ENCODE measurements around the gene UBE2I. TPM values are rescaled to one million over a fixed set of nuclear protein-coding genes. Genes with fewer than 3 reads are reported as not detected.

The UBE2I gene
- total and polyA plus RNA-seq, 2 of the 4 experiments (the other 2 are of a cell fraction) = 30.8 to 140 TPM

DNA sequence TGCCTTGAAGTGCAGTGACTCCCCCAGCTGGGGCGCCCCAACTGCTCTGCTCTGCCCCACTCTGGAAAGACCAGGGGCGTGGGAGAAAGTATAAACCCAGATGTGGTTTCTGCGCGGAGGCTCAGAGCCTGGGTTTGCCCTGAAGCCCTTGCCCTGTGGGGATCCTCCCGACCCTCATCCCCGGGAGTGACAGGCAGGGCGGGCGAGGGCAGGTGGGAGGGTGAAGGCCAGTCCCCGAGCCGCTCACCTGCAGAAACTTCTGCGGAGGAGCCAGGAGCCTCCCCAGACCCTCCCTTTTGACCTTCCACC lies 49.7 kb upstream of the UBE2I start:
- intact Hi-C loops (cut with micrococcal nuclease) = no loop called here
- no peaks in the 10 kb centered on the region for H3K36me3 ChIP-seq (ENCODE audit: control insufficient read depth, insufficient read depth, low read length)
- no peak overlapping the region for H2BK5ac ChIP-seq (ENCODE audit: low read depth, low read length, poor library complexity, severe bottlenecking)
- no peak overlapping the region for H2AFZ ChIP-seq (replicated peaks; ENCODE audit: low read length, poor library complexity)
- H4K5ac ChIP-seq (ENCODE audit: low read depth, low read length) = no peak overlapping the region
- no peak for TF ChIP-seq RFX5 (IDR thresholded peaks at IDR 0.05; ENCODE audit: low read depth, low read length)
- TF ChIP-seq, protein P1, sequence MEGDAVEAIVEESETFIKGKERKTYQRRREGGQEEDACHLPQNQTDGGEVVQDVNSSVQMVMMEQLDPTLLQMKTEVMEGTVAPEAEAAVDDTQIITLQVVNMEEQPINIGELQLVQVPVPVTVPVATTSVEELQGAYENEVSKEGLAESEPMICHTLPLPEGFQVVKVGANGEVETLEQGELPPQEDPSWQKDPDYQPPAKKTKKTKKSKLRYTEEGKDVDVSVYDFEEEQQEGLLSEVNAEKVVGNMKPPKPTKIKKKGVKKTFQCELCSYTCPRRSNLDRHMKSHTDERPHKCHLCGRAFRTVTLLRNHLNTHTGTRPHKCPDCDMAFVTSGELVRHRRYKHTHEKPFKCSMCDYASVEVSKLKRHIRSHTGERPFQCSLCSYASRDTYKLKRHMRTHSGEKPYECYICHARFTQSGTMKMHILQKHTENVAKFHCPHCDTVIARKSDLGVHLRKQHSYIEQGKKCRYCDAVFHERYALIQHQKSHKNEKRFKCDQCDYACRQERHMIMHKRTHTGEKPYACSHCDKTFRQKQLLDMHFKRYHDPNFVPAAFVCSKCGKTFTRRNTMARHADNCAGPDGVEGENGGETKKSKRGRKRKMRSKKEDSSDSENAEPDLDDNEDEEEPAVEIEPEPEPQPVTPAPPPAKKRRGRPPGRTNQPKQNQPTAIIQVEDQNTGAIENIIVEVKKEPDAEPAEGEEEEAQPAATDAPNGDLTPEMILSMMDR (conservative IDR thresholded peaks at IDR 0.05; ENCODE audit: low read depth, low read length) = no peak
- TF ChIP-seq MAFK (IDR thresholded peaks at IDR 0.05; ENCODE audit: low read depth, low read length) = no peak
- no peak for TF ChIP-seq BHLHE40 (IDR thresholded peaks at IDR 0.05; ENCODE audit: low read depth, low read length)
- no peak for TF ChIP-seq SMC3 (IDR thresholded peaks at IDR 0.05; ENCODE audit: low read depth, low read length)
- no peak overlapping the region for H3K56ac ChIP-seq (ENCODE audit: extremely low read depth, insufficient read depth, low read length)
- H2BK20ac ChIP-seq (ENCODE audit: low read depth, low read length) = no peak overlapping the region
- dilution Hi-C loops (cut with HindIII; ENCODE audit: low sequenced_read_pairs, unreplicated experiment) = no loop called here
- H3K23ac ChIP-seq (ENCODE audit: low read depth, low read length) = no peak overlapping the region
- no peak overlapping the region for H2BK15ac ChIP-seq (ENCODE audit: low read depth, low read length)
- H4K20me1 ChIP-seq (ENCODE audit: insufficient read depth, low read length) = no peaks in the 10 kb centered on the region; the same call in 1 of the 2 replicates
- ATAC-seq (ENCODE audit: low read depth) = no peak
- H3K4me2 ChIP-seq (ENCODE audit: low read depth, low read length) = no peak overlapping the region
- in situ Hi-C loops (cut with MboI; ENCODE audit: low sequenced_read_pairs) = no loop called here
- no peak overlapping the region for H3K9ac ChIP-seq (ENCODE audit: low read depth, low read length)
- no peak overlapping the region for H3K4me3 ChIP-seq (ENCODE audit: insufficient read depth, low read depth, low read length)
- no CpG with 5 or more reads among the region's 11 CpGs for WGBS, 2 experiments (ENCODE audit: extremely low coverage in 2 of 2, insufficient read length in 1 of 2)
- H3K4ac ChIP-seq (ENCODE audit: low read depth, low read length) = no peak overlapping the region
- no peak overlapping the region for H3K18ac ChIP-seq (ENCODE audit: low read depth, low read length)
- H3K27ac ChIP-seq (ENCODE audit: insufficient read depth, low read length) = no peak overlapping the region
- H3K9me3 ChIP-seq (ENCODE audit: control insufficient read depth, insufficient read depth, low read length) = no peaks in the 10 kb centered on the region
- H3K27me3 ChIP-seq (ENCODE audit: control insufficient read depth, insufficient read depth, low read length) = peaks cover 38% of the 10 kb centered on the region
- no peak overlapping the region for H3K14ac ChIP-seq (replicated peaks; ENCODE audit: low read depth, low read length)
- ChIA-PET CTCF (no interaction called here), POLR2A (ENCODE audit: unreplicated experiment) (no interaction called here)
- no peak overlapping the region for H4K91ac ChIP-seq (ENCODE audit: insufficient read depth, low read depth, low read length)
- no peak overlapping the region for H4K8ac ChIP-seq (ENCODE audit: low read depth in 2 of 2, low read length in 2 of 2)
- H2AK9ac ChIP-seq (replicated peaks; ENCODE audit: low read depth, low read length, poor library complexity) = no peak overlapping the region
- H3K4me1 ChIP-seq (ENCODE audit: control insufficient read depth, insufficient read depth, low read length) = no peaks in the 10 kb centered on the region
- H3K9me1 ChIP-seq (ENCODE audit: insufficient read depth, low read length) = peaks cover 4% of the 10 kb centered on the region; the same call in 1 of the 2 replicates
- no peak overlapping the region for H2AK5ac ChIP-seq (ENCODE audit: low read depth, low read length)
- no TSS peak for BruUV-seq (replicated peaks)
- DNase-seq = no peak
- H3K79me1 ChIP-seq (ENCODE audit: low read depth in 1 of 2, low read length in 2 of 2) = no peaks in the 10 kb centered on the region
- H2BK120ac ChIP-seq (ENCODE audit: low read depth, low read length) = no peak overlapping the region
